HEK293 (cell line): ENCODE data around the gene LRRC26.

ENCODE experiments used
- CTCF ChIA-PET: fragments of 350-600 bp; formaldehyde crosslinking; extraction: SDS; loops from one replicate; lab custom pipeline; 2021; ENCODE audit warnings: antibody characterized with exemption; lab: Yijun Ruan, JAX
- POLR2A ChIA-PET: fragments of 300-600 bp; formaldehyde crosslinking; extraction: SDS; loops from one replicate; lab custom pipeline; 2020; ENCODE audit warnings: antibody characterized with exemption, inconsistent platforms; lab: Yijun Ruan, JAX
- H3K27ac ChIP-seq: fragments of 200-500 bp; sonication (Bioruptor generic); 2 replicates; pipeline ENCODE4 v1.5.1; 2014; ENCODE audit warnings: low read depth, low read length, control low read depth, inconsistent platforms; ENCODE audit errors: extremely low read depth
- H3K36me3 ChIP-seq, 2 experiments: fragments of 200-500 bp in 1 of 2; sonication (Bioruptor generic) in 1 of 2; 1 replicate in 1 of 2; 2 replicates in 1 of 2; pipeline ENCODE4 v1.5.1; 2014 to 2017; ENCODE audit warnings: inconsistent platforms in 2 of 2, low read length in 2 of 2; ENCODE audit not compliant: control insufficient read depth in 2 of 2, insufficient read depth in 1 of 2
- H3K4me1 ChIP-seq: fragments of 200-500 bp; sonication (Bioruptor generic); 2 replicates; pipeline ENCODE4 v1.5.1; 2014; ENCODE audit warnings: mild to moderate bottlenecking, low read length, inconsistent platforms; ENCODE audit not compliant: control insufficient read depth, insufficient read depth
- H3K4me3 ChIP-seq: 2 replicates; pipeline ENCODE4 v1.5.1; 2011; ENCODE audit warnings: low read depth, mild to moderate bottlenecking, control low read depth, low read length, moderate library complexity
- H3K9me3 ChIP-seq: fragments of 200-500 bp; sonication (Bioruptor generic); 2 replicates; pipeline ENCODE4 v1.5.1; 2014; ENCODE audit warnings: low read depth, low read length, inconsistent platforms; ENCODE audit not compliant: control insufficient read depth, insufficient read depth
- CTCF ChIP-seq: fragments of 450-650 bp; formaldehyde crosslinking; IDR thresholded peaks from 2 replicates; pipeline ENCODE4 v1.5.1; 2016; ENCODE audit warnings: missing biosample characterization, missing genetic modification characterization
- GLIS2 ChIP-seq: fragments of 450-650 bp; formaldehyde crosslinking; IDR thresholded peaks from 2 replicates; pipeline ENCODE4 v1.5.1; 2016; ENCODE audit warnings: missing biosample characterization, missing genetic modification characterization
- KLF8 ChIP-seq: fragments of 450-650 bp; formaldehyde crosslinking; IDR thresholded peaks from 2 replicates; pipeline ENCODE4 v1.5.1; 2016; ENCODE audit warnings: missing biosample characterization, missing genetic modification characterization
- MYNN ChIP-seq: fragments of 450-650 bp; formaldehyde crosslinking; IDR thresholded peaks from 2 replicates; pipeline ENCODE4 v1.5.1; 2016; ENCODE audit warnings: missing biosample characterization, missing genetic modification characterization, borderline replicate concordance
- REST ChIP-seq: fragments of 450-650 bp; formaldehyde crosslinking; IDR thresholded peaks from 2 replicates; pipeline ENCODE4 v1.5.1; 2016; ENCODE audit warnings: missing biosample characterization, missing genetic modification characterization
- TRIM28 ChIP-seq: IDR thresholded peaks from 2 replicates; pipeline ENCODE4 v1.6.1; 2011; ENCODE audit warnings: low read length, control low read depth, borderline replicate concordance
- ZBTB11 ChIP-seq: fragments of 450-650 bp; formaldehyde crosslinking; conservative IDR thresholded peaks from 2 replicates; pipeline ENCODE4 v1.5.1; 2016; ENCODE audit warnings: low read depth, missing biosample characterization, missing genetic modification characterization
- ZBTB20 ChIP-seq: fragments of 450-650 bp; formaldehyde crosslinking; IDR thresholded peaks from 2 replicates; pipeline ENCODE4 v1.5.1; 2016; ENCODE audit warnings: missing biosample characterization, missing genetic modification characterization
- ZBTB44 ChIP-seq: fragments of 450-650 bp; IDR thresholded peaks from 2 replicates; pipeline ENCODE4 v1.5.1; 2018; ENCODE audit warnings: missing biosample characterization, mild to moderate bottlenecking, missing genetic modification characterization
- ZBTB7A ChIP-seq: fragments of 450-650 bp; formaldehyde crosslinking; IDR thresholded peaks from 2 replicates; pipeline ENCODE4 v1.5.1; 2016; ENCODE audit warnings: low read depth, missing biosample characterization, missing genetic modification characterization
- ZFHX2 ChIP-seq: fragments of 450-650 bp; formaldehyde crosslinking; conservative IDR thresholded peaks from 2 replicates; pipeline ENCODE4 v1.5.1; 2016; ENCODE audit warnings: missing biosample characterization, missing genetic modification characterization
- ZNF202 ChIP-seq: fragments of 450-650 bp; formaldehyde crosslinking; IDR thresholded peaks from 2 replicates; pipeline ENCODE4 v1.5.1; 2016; ENCODE audit warnings: missing biosample characterization, missing genetic modification characterization, borderline replicate concordance
- ZNF221 ChIP-seq: fragments of 450-650 bp; formaldehyde crosslinking; IDR thresholded peaks from 2 replicates; pipeline ENCODE4 v1.5.1; 2017; ENCODE audit warnings: missing biosample characterization, missing genetic modification characterization, borderline replicate concordance
- ZNF280D ChIP-seq: fragments of 450-650 bp; formaldehyde crosslinking; IDR thresholded peaks from 2 replicates; pipeline ENCODE4 v1.5.1; 2016; ENCODE audit warnings: missing biosample characterization, missing genetic modification characterization
- ZNF404 ChIP-seq: fragments of 450-650 bp; formaldehyde crosslinking; IDR thresholded peaks from 2 replicates; pipeline ENCODE4 v1.5.1; 2017; ENCODE audit warnings: missing biosample characterization, missing genetic modification characterization
- ZNF473 ChIP-seq: fragments of 450-650 bp; formaldehyde crosslinking; IDR thresholded peaks from 2 replicates; pipeline ENCODE4 v1.5.1; 2017; ENCODE audit warnings: missing biosample characterization, missing genetic modification characterization
- ZNF596 ChIP-seq: fragments of 450-650 bp; IDR thresholded peaks from 2 replicates; pipeline ENCODE4 v1.5.0; 2018; ENCODE audit warnings: missing biosample characterization, mild to moderate bottlenecking, missing genetic modification characterization, moderate library complexity
- ZNF791 ChIP-seq: fragments of 450-650 bp; formaldehyde crosslinking; IDR thresholded peaks from 2 replicates; pipeline ENCODE4 v1.5.1; 2016; ENCODE audit warnings: missing biosample characterization, missing genetic modification characterization
- ZSCAN23 ChIP-seq: fragments of 450-650 bp; formaldehyde crosslinking; IDR thresholded peaks from 2 replicates; pipeline ENCODE4 v1.5.1; 2016; ENCODE audit warnings: missing biosample characterization, missing genetic modification characterization

Gene LRRC26

GRCh38 chr9:137184881-137185660, 15.2 kb upstream of the LRRC26 start:
- POLR2A ChIA-PET, result interaction anchor here (0.8 kb wide), 1 partner anchor 9 kb away, joined by 3 read pairs; no protein-coding TSS in a partner anchor
- Histone ChIP-seq H3K4me3 (no peak overlapping the region), H3K27ac (no peak overlapping the region), H3K9me3 (no peaks in the 10 kb centered on the region), H3K4me1 (peaks cover 11% of the 10 kb centered on the region), H3K36me3 (peaks cover 0 to 74% of the 10 kb centered on the region in 2 experiments; a peak in 1 of 3 replicates)
- CTCF ChIA-PET, result no interaction called here
- no peak for TF ChIP-seq REST (tag by site-specific recombination)
- TF ChIP-seq ZNF404 (tag by site-specific recombination), result no peak
- no peak for TF ChIP-seq CTCF (tag by site-specific recombination)
- TF ChIP-seq ZBTB20 (tag by site-specific recombination), result no peak
- no peak for TF ChIP-seq ZSCAN23 (tag by site-specific recombination)

GRCh38 chr9:137183980-137184595, 14.2 kb upstream of the LRRC26 start:
- ChIA-PET POLR2A (no interaction called here), CTCF (no interaction called here)
- H3K4me3 ChIP-seq, result no peak overlapping the region
- H3K27ac ChIP-seq, result no peak overlapping the region
- no peaks in the 10 kb centered on the region for H3K9me3 ChIP-seq
- peaks cover 0 to 80% of the 10 kb centered on the region in 2 experiments; a peak in 2 of 3 replicates for H3K36me3 ChIP-seq
- peaks cover 8% of the 10 kb centered on the region for H3K4me1 ChIP-seq
- TF ChIP-seq ZFHX2 (tag by site-specific recombination) (no peak), ZNF473 (tag by site-specific recombination) (no peak), ZNF596 (no peak), ZNF221 (no peak), ZNF202 (no peak), GLIS2 (tag by site-specific recombination) (no peak), ZBTB7A (tag by site-specific recombination) (no peak), ZBTB11 (tag by site-specific recombination) (no peak), ZNF791 (tag by site-specific recombination) (no peak), KLF8 (tag by site-specific recombination) (no peak), ZBTB44 (tag by site-specific recombination) (no peak), MYNN (tag by site-specific recombination) (no peak), TRIM28 (no peak), ZNF280D (tag by site-specific recombination) (no peak)
